ENCODE measurements around the gene AGO1.
"Not testable (repeated sequence)": the region's sequence is repeated elsewhere in the genome, so short reads cannot be mapped to it uniquely, and the experiment has no call there.

Gene AGO1

GRCh38 chr1:35866991-35867390 is 16.0 kb upstream of the AGO1 start:
- no peak for TF ChIP-seq ZFX (IDR thresholded peaks at IDR 0.05; ENCODE audit: borderline replicate concordance)
- no peak for TF ChIP-seq CTCF (IDR thresholded peaks at IDR 0.05)
- H3K27ac ChIP-seq, result no peak overlapping the region

- H3K27ac ChIP-seq, result peak overlapping the region; percentile 66
Measured at GRCh38 chr1:35869245-35869950, 13.6 kb upstream of the AGO1 start.

GRCh38 chr1:35870651-35871309 is 12.2 kb upstream of the AGO1 start:
- H3K27ac ChIP-seq, result no peak overlapping the region
- TF ChIP-seq ZFX (IDR thresholded peaks at IDR 0.05; ENCODE audit: borderline replicate concordance), result no peak
- no peak for TF ChIP-seq CTCF (IDR thresholded peaks at IDR 0.05)

- TF ChIP-seq ZFX (IDR thresholded peaks at IDR 0.05; ENCODE audit: borderline replicate concordance), result no peak
- no peak for TF ChIP-seq CTCF (IDR thresholded peaks at IDR 0.05)
- H3K27ac ChIP-seq, result no peak overlapping the region
Measured at GRCh38 chr1:35873243-35873750, 9.7 kb upstream of the AGO1 start.

- H3K27ac ChIP-seq, result not testable (repeated sequence)
Measured at GRCh38 chr1:35874115-35874514, 8.9 kb upstream of the AGO1 start.

- TF ChIP-seq CTCF (IDR thresholded peaks at IDR 0.05) (no peak), ZFX (IDR thresholded peaks at IDR 0.05; ENCODE audit: borderline replicate concordance) (no peak)
- no peak overlapping the region for H3K27ac ChIP-seq
Measured at GRCh38 chr1:35876988-35877387, 6.0 kb upstream of the AGO1 start.

- no peak for TF ChIP-seq ZFX (IDR thresholded peaks at IDR 0.05; ENCODE audit: borderline replicate concordance)
- TF ChIP-seq CTCF (IDR thresholded peaks at IDR 0.05), result no peak
- no peak overlapping the region for H3K27ac ChIP-seq
Measured at GRCh38 chr1:35881850-35882273, 1.1 kb upstream of the AGO1 start.

GRCh38 chr1:35882586-35882944 is 444 bp upstream of the AGO1 start:
- no peak overlapping the region for H3K27ac ChIP-seq
- TF ChIP-seq ZFX (IDR thresholded peaks at IDR 0.05; ENCODE audit: borderline replicate concordance), result no peak
- TF ChIP-seq CTCF (IDR thresholded peaks at IDR 0.05), result no peak
